HFFc6 (cell line): ENCODE data around the gene TGM2. TPM values are rescaled to one million over a fixed set of nuclear protein-coding genes. Genes with fewer than 3 reads are reported as not detected.
A peak's percentile ranks its signal among the peaks of the same experiment; 100 is the strongest.

Experiments used
- DNase-seq: peaks from one replicate; pipeline ENCODE4 v3.0.0-alpha.2; 2018
- H3K27ac Mint-ChIP-seq: 2 replicates; pipeline ENCODE4 v1.8.0; 2020; ENCODE audit warnings: mild to moderate bottlenecking, mixed read lengths
- H3K27me3 Mint-ChIP-seq: 2 replicates; pipeline ENCODE4 v1.8.0; 2021; ENCODE audit warnings: mild to moderate bottlenecking, moderate library complexity, mixed read lengths; ENCODE audit not compliant: insufficient read depth
- H3K36me3 Mint-ChIP-seq: 2 replicates; pipeline ENCODE4 v1.8.0; 2021; ENCODE audit warnings: low read depth, mixed read lengths
- H3K4me1 Mint-ChIP-seq: 2 replicates; pipeline ENCODE4 v1.8.0; 2020; ENCODE audit warnings: low read depth, mixed read lengths
- H3K4me3 Mint-ChIP-seq: 2 replicates; pipeline ENCODE4 v1.8.0; 2020; ENCODE audit warnings: mild to moderate bottlenecking, moderate library complexity, mixed read lengths
- H3K9me3 Mint-ChIP-seq: 2 replicates; pipeline ENCODE4 v1.8.0; 2020; ENCODE audit warnings: mild to moderate bottlenecking, mixed read lengths
- total RNA-seq, 6 experiments: library from RNA; stranded (reverse); fragmentation: NEBNext Ultra II Directional; extraction: Animal tissue kit (Norgen Biotek cat#: 25700); gene quantifications; 2 replicates in 1 of 6; 3 replicates in 5 of 6; pipeline ENCODE4 v1.2.3, GENCODE V29; 2021
- TF ChIP-seq, protein P1 (sequence below): fragments of 200-600 bp; sonication (generic); IDR thresholded peaks from 2 replicates; pipeline ENCODE4 v1.5.0; 2021; ENCODE audit warnings: antibody characterized with exemption, mild to moderate bottlenecking

TGM2 gene
- total RNA-seq, 6 experiments from 2014 or later, result 99.6 to 430 (median 111) TPM

GRCh38 chr20:38202153-38202981 is 37.3 kb upstream of the TGM2 start:
- Mint-ChIP-seq H3K4me3 (no peak overlapping the region), H3K27ac (no peak overlapping the region), H3K27me3 (no peaks in the 10 kb centered on the region), H3K36me3 (no peaks in the 10 kb centered on the region; the same call in 1 of the 2 replicates), H3K9me3 (no peaks in the 10 kb centered on the region), H3K4me1 (peaks cover 28% of the 10 kb centered on the region)
- TF ChIP-seq, protein P1, sequence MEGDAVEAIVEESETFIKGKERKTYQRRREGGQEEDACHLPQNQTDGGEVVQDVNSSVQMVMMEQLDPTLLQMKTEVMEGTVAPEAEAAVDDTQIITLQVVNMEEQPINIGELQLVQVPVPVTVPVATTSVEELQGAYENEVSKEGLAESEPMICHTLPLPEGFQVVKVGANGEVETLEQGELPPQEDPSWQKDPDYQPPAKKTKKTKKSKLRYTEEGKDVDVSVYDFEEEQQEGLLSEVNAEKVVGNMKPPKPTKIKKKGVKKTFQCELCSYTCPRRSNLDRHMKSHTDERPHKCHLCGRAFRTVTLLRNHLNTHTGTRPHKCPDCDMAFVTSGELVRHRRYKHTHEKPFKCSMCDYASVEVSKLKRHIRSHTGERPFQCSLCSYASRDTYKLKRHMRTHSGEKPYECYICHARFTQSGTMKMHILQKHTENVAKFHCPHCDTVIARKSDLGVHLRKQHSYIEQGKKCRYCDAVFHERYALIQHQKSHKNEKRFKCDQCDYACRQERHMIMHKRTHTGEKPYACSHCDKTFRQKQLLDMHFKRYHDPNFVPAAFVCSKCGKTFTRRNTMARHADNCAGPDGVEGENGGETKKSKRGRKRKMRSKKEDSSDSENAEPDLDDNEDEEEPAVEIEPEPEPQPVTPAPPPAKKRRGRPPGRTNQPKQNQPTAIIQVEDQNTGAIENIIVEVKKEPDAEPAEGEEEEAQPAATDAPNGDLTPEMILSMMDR, result no peak
- no peak for DNase-seq

- Mint-ChIP-seq H3K9me3 (no peaks in the 10 kb centered on the region), H3K27ac (peak overlapping the region; percentile 78), H3K4me3 (no peak overlapping the region), H3K36me3 (peaks cover 4% of the 10 kb centered on the region; the same call in 1 of the 2 replicates), H3K27me3 (no peaks in the 10 kb centered on the region), H3K4me1 (peaks cover 38% of the 10 kb centered on the region)
- TF ChIP-seq, protein P1, result no peak
- peak; percentile 84 for DNase-seq
Observed at GRCh38 chr20:38201356-38201755, 36.3 kb upstream of the TGM2 start.

- TF ChIP-seq, protein P1, result no peak
Observed at GRCh38 chr20:38200646-38201045, 35.6 kb upstream of the TGM2 start.

GRCh38 chr20:38199501-38200390 is 34.7 kb upstream of the TGM2 start:
- Mint-ChIP-seq H3K4me1 (peaks cover 54% of the 10 kb centered on the region), H3K27ac (no peak overlapping the region)
- DNase-seq, result no peak

More at GRCh38 chr20:38200646-38201045, 35.6 kb upstream of the TGM2 start:
- no peak overlapping the region for H3K4me3 Mint-ChIP-seq
- DNase-seq, result no peak
- peaks cover 45% of the 10 kb centered on the region for H3K4me1 Mint-ChIP-seq
- no peaks in the 10 kb centered on the region for H3K27me3 Mint-ChIP-seq
- no peaks in the 10 kb centered on the region for H3K9me3 Mint-ChIP-seq
- H3K27ac Mint-ChIP-seq, result peak overlapping the region; percentile 38; the same call in 1 of the 2 replicates
- H3K36me3 Mint-ChIP-seq, result peaks cover 4% of the 10 kb centered on the region; the same call in 1 of the 2 replicates

More at GRCh38 chr20:38199501-38200390, 34.7 kb upstream of the TGM2 start:
- TF ChIP-seq, protein P1, result no peak
- Mint-ChIP-seq H3K27me3 (no peaks in the 10 kb centered on the region), H3K9me3 (no peaks in the 10 kb centered on the region), H3K4me3 (no peak overlapping the region), H3K36me3 (peaks cover 4% of the 10 kb centered on the region)
